ENCODE data around the gene DEK.

The DEK gene

DNA sequence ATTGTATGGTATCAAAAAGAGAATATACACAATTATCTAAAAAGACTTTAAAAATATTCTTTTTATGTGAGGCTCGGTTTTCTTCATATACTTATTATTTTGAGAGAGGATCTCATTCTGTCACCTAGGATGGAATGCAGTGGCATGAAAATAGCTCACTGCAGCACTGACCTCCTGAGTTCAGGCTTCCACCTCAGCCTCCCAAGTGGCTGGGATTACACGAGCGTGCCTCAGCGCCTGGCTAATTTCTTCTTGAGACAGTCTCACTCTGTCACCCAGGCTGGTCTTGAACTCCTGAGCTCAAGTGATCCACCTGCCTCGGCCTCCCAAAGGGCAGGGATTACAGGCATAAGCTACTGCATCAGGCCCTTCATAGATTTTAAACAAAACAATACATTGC, 10.7 kb downstream of the DEK start:
- WGBS (ENCODE audit: insufficient coverage, insufficient read length): no CpG with 5 or more reads among the region's 5 CpGs
- Histone ChIP-seq H3K4me1 (ENCODE audit: control insufficient read depth, insufficient read depth, low read length) (no peaks in the 10 kb centered on the region), H3K36me3 (ENCODE audit: control insufficient read depth, insufficient read depth, low read length) (peaks cover 5% of the 10 kb centered on the region; the same call in 1 of the 2 replicates), H3K9me3 (ENCODE audit: control insufficient read depth, insufficient read depth, low read length) (no peaks in the 10 kb centered on the region), H3K27me3 (ENCODE audit: control insufficient read depth, insufficient read depth, low read length) (no peaks in the 10 kb centered on the region), H3K4me3 (ENCODE audit: low read length) (no peak overlapping the region), H3K27ac (ENCODE audit: low read length) (no peak overlapping the region)
- DNase-seq (ENCODE audit: low read depth, low spot score): no peak

DNA sequence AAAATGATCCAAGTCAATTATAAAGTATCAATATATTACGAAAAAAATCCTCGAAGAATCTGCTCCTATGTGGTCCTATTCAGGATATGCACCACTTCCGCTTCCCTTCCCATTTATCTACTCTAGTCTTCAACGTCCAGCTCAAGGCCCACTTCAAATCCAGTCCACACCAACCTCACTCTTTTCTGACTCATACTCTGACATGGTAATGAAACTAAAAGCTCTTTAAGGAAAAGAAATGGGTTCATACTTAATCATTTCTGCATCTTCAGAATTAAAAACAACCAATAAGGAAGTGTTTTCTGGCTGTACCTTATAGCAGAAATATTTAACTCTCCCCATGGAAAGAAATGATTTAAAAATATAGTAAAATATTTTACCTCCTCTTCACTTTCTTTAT, 15.1 kb downstream of the DEK start:
- H3K36me3 ChIP-seq (ENCODE audit: control insufficient read depth, insufficient read depth, low read length): peaks cover 10% of the 10 kb centered on the region; the same call in 1 of the 2 replicates
- H3K4me1 ChIP-seq (ENCODE audit: control insufficient read depth, insufficient read depth, low read length): no peaks in the 10 kb centered on the region
- H3K9me3 ChIP-seq (ENCODE audit: control insufficient read depth, insufficient read depth, low read length): no peaks in the 10 kb centered on the region
- WGBS (ENCODE audit: insufficient coverage, insufficient read length): no CpG with 5 or more reads among the region's 4 CpGs
- no peak overlapping the region for H3K4me3 ChIP-seq (ENCODE audit: low read length)
- DNase-seq (ENCODE audit: low read depth, low spot score): no peak
- no peak overlapping the region for H3K27ac ChIP-seq (ENCODE audit: low read length)
- no peaks in the 10 kb centered on the region for H3K27me3 ChIP-seq (ENCODE audit: control insufficient read depth, insufficient read depth, low read length)

DNA sequence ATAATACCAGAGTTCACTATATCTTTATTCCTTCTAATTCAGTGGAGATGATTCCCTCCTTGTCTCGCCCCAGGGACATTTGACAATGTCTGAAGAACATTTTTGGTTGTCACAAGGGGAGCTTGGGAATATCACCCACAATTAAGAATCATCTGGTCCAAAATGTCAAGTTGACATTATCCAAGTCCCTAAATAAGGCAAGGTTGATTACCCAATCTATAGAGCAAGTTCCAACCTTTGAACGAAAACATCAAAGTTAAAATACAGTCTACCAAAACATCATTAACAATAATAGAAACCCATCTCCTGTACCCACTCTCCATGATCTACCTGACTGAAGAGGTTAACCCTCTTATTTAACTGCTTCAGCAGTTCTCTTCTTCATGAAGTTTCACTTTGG, 15.6 kb downstream of the DEK start:
- no peaks in the 10 kb centered on the region for H3K4me1 ChIP-seq (ENCODE audit: control insufficient read depth, insufficient read depth, low read length)
- H3K36me3 ChIP-seq (ENCODE audit: control insufficient read depth, insufficient read depth, low read length): peaks cover 8% of the 10 kb centered on the region; the same call in 1 of the 2 replicates
- no peak overlapping the region for H3K27ac ChIP-seq (ENCODE audit: low read length)
- no peak overlapping the region for H3K4me3 ChIP-seq (ENCODE audit: low read length)
- no peak for DNase-seq (ENCODE audit: low read depth, low spot score)
- no peaks in the 10 kb centered on the region for H3K9me3 ChIP-seq (ENCODE audit: control insufficient read depth, insufficient read depth, low read length)
- H3K27me3 ChIP-seq (ENCODE audit: control insufficient read depth, insufficient read depth, low read length): no peaks in the 10 kb centered on the region
- WGBS (ENCODE audit: insufficient coverage, insufficient read length): no CpG with 5 or more reads among the region's 2 CpGs

DNA sequence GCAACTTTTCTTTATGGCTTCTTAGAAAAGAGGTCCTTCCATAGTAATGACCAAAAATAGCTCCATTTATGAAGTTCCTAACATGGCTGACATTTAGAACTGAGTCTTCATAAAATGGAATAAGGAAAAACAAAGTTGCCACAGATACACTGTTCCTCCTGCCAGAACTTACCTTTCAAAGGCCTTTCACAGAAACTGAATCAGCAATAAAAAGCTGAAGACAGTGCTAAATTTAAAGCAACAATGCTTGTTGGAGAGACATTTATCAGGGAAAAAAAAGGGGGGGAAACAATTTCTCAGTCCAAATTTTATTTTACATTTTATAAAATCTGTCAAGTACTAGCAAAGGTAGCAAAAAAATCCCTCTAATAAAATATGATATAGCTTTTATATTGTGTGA, 17.3 kb downstream of the DEK start:
- no peak for DNase-seq (ENCODE audit: low read depth, low spot score)

DNA sequence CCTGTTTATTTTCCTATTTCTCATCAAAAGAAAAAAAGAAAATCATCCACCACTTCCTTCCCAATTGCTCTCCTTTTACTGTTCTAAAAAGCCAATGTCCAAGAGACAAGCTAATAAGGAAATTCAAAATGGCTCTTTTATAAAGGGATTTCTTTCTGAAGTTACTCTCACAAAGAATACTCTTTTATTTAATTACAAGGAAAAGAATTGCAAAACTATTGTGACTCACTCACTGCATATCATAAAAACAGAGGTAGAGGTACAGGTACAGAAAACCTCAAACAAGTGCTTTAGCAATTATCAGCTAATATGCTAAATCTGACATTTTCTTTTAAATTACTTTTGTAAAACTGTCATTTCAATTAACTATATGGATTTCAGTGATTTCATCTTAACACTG, 18.1 kb downstream of the DEK start:
- peaks cover 9% of the 10 kb centered on the region; the same call in 1 of the 2 replicates for H3K36me3 ChIP-seq (ENCODE audit: control insufficient read depth, insufficient read depth, low read length)

More for the DNA sequence above, 17.3 kb downstream of the DEK start:
- Histone ChIP-seq H3K27ac (ENCODE audit: low read length) (no peak overlapping the region), H3K9me3 (ENCODE audit: control insufficient read depth, insufficient read depth, low read length) (no peaks in the 10 kb centered on the region), H3K4me3 (ENCODE audit: low read length) (no peak overlapping the region), H3K27me3 (ENCODE audit: control insufficient read depth, insufficient read depth, low read length) (no peaks in the 10 kb centered on the region), H3K4me1 (ENCODE audit: control insufficient read depth, insufficient read depth, low read length) (peaks cover 1% of the 10 kb centered on the region; the same call in 1 of the 2 replicates), H3K36me3 (ENCODE audit: control insufficient read depth, insufficient read depth, low read length) (peaks cover 9% of the 10 kb centered on the region; the same call in 1 of the 2 replicates)

DNA sequence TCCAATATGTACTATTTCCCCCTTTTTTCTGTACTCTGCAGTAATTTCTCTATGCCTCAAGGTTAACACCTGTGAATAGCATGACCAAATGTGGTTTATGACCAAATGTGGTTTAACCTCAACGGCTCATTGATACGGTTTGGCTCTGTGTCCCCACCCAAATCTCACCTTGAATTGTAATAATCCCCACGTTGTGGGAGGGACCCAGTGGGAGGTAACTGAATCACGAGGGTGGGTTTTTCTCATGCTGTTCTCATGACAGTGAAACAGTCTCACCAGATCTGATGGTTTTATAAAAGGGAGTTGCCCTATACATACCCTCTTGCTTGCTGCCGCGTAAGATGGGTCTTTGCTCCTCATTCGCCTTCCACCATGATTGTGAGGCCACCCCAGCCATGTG, 18.7 kb downstream of the DEK start:
- WGBS (ENCODE audit: insufficient coverage, insufficient read length): no CpG with 5 or more reads among the region's 7 CpGs
- Histone ChIP-seq H3K9me3 (ENCODE audit: control insufficient read depth, insufficient read depth, low read length) (no peaks in the 10 kb centered on the region), H3K27ac (ENCODE audit: low read length) (no peak overlapping the region), H3K4me1 (ENCODE audit: control insufficient read depth, insufficient read depth, low read length) (peaks cover 2% of the 10 kb centered on the region; the same call in 1 of the 2 replicates), H3K4me3 (ENCODE audit: low read length) (no peak overlapping the region), H3K27me3 (ENCODE audit: control insufficient read depth, insufficient read depth, low read length) (no peaks in the 10 kb centered on the region), H3K36me3 (ENCODE audit: control insufficient read depth, insufficient read depth, low read length) (peaks cover 9% of the 10 kb centered on the region; the same call in 1 of the 2 replicates)
- DNase-seq (ENCODE audit: low read depth, low spot score): no peak

More for the DNA sequence above, 18.1 kb downstream of the DEK start:
- H3K27me3 ChIP-seq (ENCODE audit: control insufficient read depth, insufficient read depth, low read length): no peaks in the 10 kb centered on the region
- peaks cover 2% of the 10 kb centered on the region; the same call in 1 of the 2 replicates for H3K4me1 ChIP-seq (ENCODE audit: control insufficient read depth, insufficient read depth, low read length)
- no peak overlapping the region for H3K4me3 ChIP-seq (ENCODE audit: low read length)
- H3K27ac ChIP-seq (ENCODE audit: low read length): no peak overlapping the region
- H3K9me3 ChIP-seq (ENCODE audit: control insufficient read depth, insufficient read depth, low read length): no peaks in the 10 kb centered on the region
- DNase-seq (ENCODE audit: low read depth, low spot score): no peak

DNA sequence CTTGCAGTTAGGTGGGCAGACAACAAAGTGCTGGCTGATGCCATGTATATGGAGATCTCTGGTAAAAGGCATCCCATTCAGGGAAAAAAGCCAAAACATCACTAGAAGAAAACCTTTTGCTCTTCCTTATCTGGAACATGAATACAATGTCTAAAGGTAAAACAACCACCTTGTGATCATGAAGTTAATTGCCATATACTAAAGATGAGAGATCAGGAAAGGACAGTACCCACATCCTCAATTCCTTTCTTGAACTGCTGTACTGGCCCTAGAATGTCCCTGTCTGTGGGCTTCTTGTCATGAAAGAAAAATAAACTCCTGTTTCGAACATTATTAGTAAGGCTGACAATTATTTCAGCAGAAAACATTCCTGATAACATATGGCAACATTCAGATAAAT, 19.3 kb downstream of the DEK start:
- Histone ChIP-seq H3K36me3 (ENCODE audit: control insufficient read depth, insufficient read depth, low read length) (peaks cover 9% of the 10 kb centered on the region; the same call in 1 of the 2 replicates), H3K27me3 (ENCODE audit: control insufficient read depth, insufficient read depth, low read length) (no peaks in the 10 kb centered on the region), H3K4me3 (ENCODE audit: low read length) (no peak overlapping the region), H3K9me3 (ENCODE audit: control insufficient read depth, insufficient read depth, low read length) (no peaks in the 10 kb centered on the region), H3K27ac (ENCODE audit: low read length) (no peak overlapping the region), H3K4me1 (ENCODE audit: control insufficient read depth, insufficient read depth, low read length) (peaks cover 2% of the 10 kb centered on the region; the same call in 1 of the 2 replicates)
- no CpG with 5 or more reads among the region's 1 CpG for WGBS (ENCODE audit: insufficient coverage, insufficient read length)
- DNase-seq (ENCODE audit: low read depth, low spot score): no peak

DNA sequence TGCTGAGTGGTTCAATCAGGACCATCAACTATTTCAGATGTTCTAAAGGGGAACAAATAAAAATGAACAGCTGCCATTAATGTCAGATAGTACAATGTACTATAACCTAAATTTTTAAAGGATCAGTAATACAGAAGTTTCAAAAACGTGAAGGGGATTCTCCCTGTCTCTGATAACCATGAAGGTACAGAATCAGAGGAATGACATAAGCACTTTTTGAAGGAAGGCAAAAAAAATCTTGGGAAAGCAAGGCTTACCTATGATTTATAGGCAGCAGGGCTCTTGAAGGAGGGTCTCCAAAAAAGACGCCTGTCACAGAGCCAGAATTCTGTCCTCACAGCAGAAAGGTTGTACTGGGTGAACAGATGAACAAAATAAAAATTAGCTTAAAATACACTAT, 20.1 kb downstream of the DEK start:
- Histone ChIP-seq H3K36me3 (ENCODE audit: control insufficient read depth, insufficient read depth, low read length) (peaks cover 9% of the 10 kb centered on the region; the same call in 1 of the 2 replicates), H3K4me3 (ENCODE audit: low read length) (no peak overlapping the region), H3K4me1 (ENCODE audit: control insufficient read depth, insufficient read depth, low read length) (peaks cover 2% of the 10 kb centered on the region; the same call in 1 of the 2 replicates), H3K27ac (ENCODE audit: low read length) (no peak overlapping the region), H3K27me3 (ENCODE audit: control insufficient read depth, insufficient read depth, low read length) (no peaks in the 10 kb centered on the region), H3K9me3 (ENCODE audit: control insufficient read depth, insufficient read depth, low read length) (no peaks in the 10 kb centered on the region)
- WGBS (ENCODE audit: insufficient coverage, insufficient read length): no CpG with 5 or more reads among the region's 2 CpGs
- DNase-seq (ENCODE audit: low read depth, low spot score): no peak

DNA sequence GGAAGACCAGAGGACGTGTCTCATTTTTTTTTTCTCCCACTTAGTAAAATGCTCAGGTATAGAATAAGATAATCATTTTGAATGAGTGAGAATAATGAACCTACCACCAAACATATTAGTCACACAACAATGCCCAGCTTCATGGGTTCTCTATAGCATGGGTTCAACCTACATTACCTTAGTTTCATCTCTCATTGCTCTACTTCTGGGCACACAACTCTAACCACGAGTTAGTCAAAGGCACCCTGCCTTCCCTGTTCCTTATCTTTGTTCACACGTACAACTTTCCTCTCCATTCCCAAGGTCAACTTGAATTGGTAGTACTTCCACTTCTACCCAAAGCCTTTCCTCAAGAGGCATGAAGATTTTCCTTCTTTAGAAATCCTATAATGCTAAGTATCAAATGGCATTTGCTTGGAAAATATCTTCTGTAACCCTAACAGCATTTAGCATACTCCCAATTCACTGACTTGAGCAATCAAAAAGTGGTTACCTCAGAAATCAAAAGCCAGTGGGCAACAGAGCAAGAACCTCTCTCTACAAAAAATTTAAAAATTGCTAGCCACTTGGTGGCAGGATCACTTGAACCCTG, 20.9 kb downstream of the DEK start:
- WGBS (ENCODE audit: insufficient coverage, insufficient read length): no CpG with 5 or more reads among the region's 3 CpGs
- H3K4me3 ChIP-seq (ENCODE audit: low read length): no peak overlapping the region
- H3K27ac ChIP-seq (ENCODE audit: low read length): no peak overlapping the region
- peaks cover 2% of the 10 kb centered on the region; the same call in 1 of the 2 replicates for H3K4me1 ChIP-seq (ENCODE audit: control insufficient read depth, insufficient read depth, low read length)
- H3K36me3 ChIP-seq (ENCODE audit: control insufficient read depth, insufficient read depth, low read length): peaks cover 9% of the 10 kb centered on the region; the same call in 1 of the 2 replicates
- H3K9me3 ChIP-seq (ENCODE audit: control insufficient read depth, insufficient read depth, low read length): no peaks in the 10 kb centered on the region
- DNase-seq (ENCODE audit: low read depth, low spot score): no peak
- no peaks in the 10 kb centered on the region for H3K27me3 ChIP-seq (ENCODE audit: control insufficient read depth, insufficient read depth, low read length)

DNA sequence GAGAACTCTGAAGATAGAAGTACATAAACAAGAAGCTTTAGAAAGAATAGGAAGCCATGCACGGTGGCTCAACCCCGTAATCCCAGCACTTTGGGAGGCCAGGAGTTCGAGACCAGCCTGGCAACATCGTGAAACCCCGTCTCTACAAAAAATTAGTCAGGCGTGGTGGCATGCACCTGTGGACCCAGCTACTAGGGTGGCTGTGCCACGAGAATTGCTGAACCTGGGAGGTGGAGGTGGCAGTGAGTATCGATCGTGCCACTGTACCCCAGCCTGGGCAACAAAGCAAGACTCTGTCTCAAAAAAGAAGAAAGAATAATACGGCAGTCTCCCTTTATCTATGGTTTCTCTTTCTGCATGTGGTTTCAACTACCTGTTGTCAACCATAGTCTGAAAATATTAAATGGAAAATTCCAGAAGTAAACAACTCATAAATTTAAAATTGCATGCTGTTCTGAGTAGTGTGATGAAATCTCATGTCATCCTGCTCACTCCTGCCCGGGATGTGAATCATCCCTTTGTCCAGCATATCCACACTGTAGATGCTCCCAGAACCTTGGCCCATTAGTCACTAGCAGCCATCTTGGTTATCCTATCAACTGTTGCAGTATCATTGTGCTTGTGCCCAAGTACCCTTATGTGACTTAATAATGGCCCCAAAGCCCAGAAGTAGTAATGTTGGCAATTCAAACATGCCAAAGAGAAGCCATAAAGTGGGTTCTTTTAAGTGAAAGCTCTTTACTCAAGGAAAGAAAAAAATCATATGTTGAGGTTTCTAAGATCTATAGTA, 22.1 kb downstream of the DEK start:
- Histone ChIP-seq H3K4me3 (ENCODE audit: low read length) (no peak overlapping the region), H3K27ac (ENCODE audit: low read length) (no peak overlapping the region), H3K4me1 (ENCODE audit: control insufficient read depth, insufficient read depth, low read length) (peaks cover 2% of the 10 kb centered on the region; the same call in 1 of the 2 replicates), H3K9me3 (ENCODE audit: control insufficient read depth, insufficient read depth, low read length) (no peaks in the 10 kb centered on the region), H3K27me3 (ENCODE audit: control insufficient read depth, insufficient read depth, low read length) (no peaks in the 10 kb centered on the region), H3K36me3 (ENCODE audit: control insufficient read depth, insufficient read depth, low read length) (peaks cover 9% of the 10 kb centered on the region; the same call in 1 of the 2 replicates)
- no CpG with 5 or more reads among the region's 11 CpGs for WGBS (ENCODE audit: insufficient coverage, insufficient read length)
- DNase-seq (ENCODE audit: low read depth, low spot score): no peak
